ENCODE measurements around the gene COL20A1. TPM values are rescaled to one million over a fixed set of nuclear protein-coding genes. Genes with fewer than 3 reads are reported as not detected.

Gene COL20A1
- total and polyA plus RNA-seq, 3 donors from 2014 or later: 14.4 to 17.2 (median 17.1) TPM

DNA sequence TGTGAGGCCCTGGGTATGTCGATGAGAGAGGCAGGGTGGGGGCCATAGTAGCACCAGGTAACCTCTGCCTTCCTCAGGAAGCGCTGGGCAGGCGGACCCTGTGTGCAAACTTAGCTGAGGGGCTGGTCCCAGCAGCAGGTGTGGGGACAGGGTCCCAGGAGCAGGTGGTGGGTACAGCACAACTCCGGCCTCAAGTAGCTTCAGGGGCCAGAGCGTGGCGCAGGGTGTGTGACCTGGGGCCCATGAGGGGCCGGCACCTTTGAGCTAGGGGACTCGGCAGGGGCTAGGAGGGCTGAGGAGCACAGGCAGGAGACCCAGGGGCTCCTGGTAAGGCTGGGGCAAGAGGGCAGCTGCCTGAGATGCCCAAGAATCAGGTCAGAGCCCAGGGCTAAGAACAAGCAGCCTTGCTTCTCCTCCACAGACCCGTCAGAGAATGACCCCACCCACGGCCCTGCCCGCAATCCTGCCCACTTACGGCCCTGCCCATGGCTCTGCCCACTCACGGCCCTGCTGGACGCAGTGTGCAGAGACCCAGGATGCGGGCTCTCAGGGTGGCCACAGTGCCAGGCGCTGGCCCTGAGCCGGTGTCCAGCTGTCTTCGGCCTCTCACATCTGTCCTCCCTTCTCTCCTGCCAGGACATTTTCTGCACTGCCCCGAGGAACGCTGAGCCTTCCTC, 37.2 kb downstream of the COL20A1 start:
- Histone ChIP-seq H3K9me3 (no peaks in the 10 kb centered on the region), H3K4me1 (no peaks in the 10 kb centered on the region), H3K36me3 (ENCODE audit: low read depth, missing control alignments) (no peaks in the 10 kb centered on the region), H3K27ac (no peak overlapping the region), H3K4me3 (no peak overlapping the region), H3K27me3 (no peaks in the 10 kb centered on the region)
- 76 to 82% methylated on average over 16 to 20 of the region's 20 CpGs for WGBS, 2 donors
- intact Hi-C loops (cut with DNase I; ENCODE audit: low total_unique reads): no loop called here
- TF ChIP-seq POLR2A (IDR thresholded peaks at IDR 0.05) (no peak), CTCF (IDR thresholded peaks at IDR 0.05) (no peak)
- DNase-seq: no peak

GRCh38 chr20:63330940-63331339, 38.0 kb downstream of the COL20A1 start:
- Histone ChIP-seq H3K9me3 (no peaks in the 10 kb centered on the region), H3K27me3 (no peaks in the 10 kb centered on the region), H3K27ac (no peak overlapping the region), H3K4me1 (peaks cover 4% of the 10 kb centered on the region), H3K4me3 (no peak overlapping the region), H3K36me3 (ENCODE audit: low read depth, missing control alignments) (no peaks in the 10 kb centered on the region)
- no peak for DNase-seq
- intact Hi-C loops (cut with DNase I; ENCODE audit: low total_unique reads): no loop called here
- TF ChIP-seq CTCF (IDR thresholded peaks at IDR 0.05) (no peak), POLR2A (IDR thresholded peaks at IDR 0.05) (no peak)
- WGBS, 2 donors: 84 to 93% methylated on average over 7 to 13 of the region's 13 CpGs

- WGBS, 2 donors: 94 to 96% methylated on average over 8 of the region's 8 CpGs
Observed at GRCh38 chr20:63331741-63332400, 38.9 kb downstream of the COL20A1 start.

DNA sequence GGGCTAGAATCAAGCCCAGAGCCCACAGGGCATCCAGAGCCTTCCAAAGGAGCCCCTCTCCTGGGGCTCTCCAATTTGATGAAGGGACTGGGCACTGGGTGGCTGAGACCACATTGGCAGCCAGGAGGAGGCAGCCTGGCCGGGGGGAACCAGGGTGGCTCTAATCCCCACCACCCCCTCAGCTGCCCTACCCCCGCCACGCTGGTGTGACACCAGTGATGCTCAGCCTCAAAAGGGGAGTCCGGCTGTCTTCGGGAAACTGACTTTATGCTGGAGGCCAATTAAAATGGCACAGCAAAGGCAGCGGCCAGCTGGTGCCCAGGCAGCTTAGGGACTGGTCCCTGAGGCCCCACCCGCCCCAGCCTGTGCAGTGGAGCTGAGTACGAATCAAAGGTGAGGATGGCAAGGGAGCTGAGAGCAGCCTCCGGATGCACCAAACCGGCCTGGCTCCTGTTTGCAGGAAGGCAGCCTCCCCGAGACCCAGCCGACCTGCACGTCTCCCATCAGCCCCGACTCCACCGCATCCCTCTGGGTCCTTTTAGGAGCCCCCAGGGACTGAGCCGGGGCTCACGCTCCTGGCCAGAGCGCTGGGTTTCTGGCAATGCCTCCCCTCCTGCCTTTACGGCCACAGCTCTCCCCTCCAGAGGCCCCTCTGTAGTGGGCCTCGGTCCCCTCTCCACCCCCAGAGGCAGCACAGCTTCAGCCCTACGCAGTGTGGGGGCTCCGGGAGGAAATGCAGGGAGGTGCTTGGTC, 39.7 kb downstream of the COL20A1 start:
- Histone ChIP-seq H3K27me3 (no peaks in the 10 kb centered on the region), H3K9me3 (no peaks in the 10 kb centered on the region), H3K27ac (no peak overlapping the region), H3K4me1 (peaks cover 4% of the 10 kb centered on the region), H3K4me3 (no peak overlapping the region), H3K36me3 (ENCODE audit: low read depth, missing control alignments) (no peaks in the 10 kb centered on the region)
- DNase-seq: no peak
- intact Hi-C loops (cut with DNase I; ENCODE audit: low total_unique reads): no loop called here
- no peak for TF ChIP-seq CTCF (IDR thresholded peaks at IDR 0.05)
- TF ChIP-seq POLR2A (IDR thresholded peaks at IDR 0.05): no peak
- 90% methylated on average over 18 to 22 of the region's 22 CpGs for WGBS, 2 donors

More at GRCh38 chr20:63331741-63332400, 38.9 kb downstream of the COL20A1 start:
- intact Hi-C loops (cut with DNase I; ENCODE audit: low total_unique reads): no loop called here
- H3K4me1 ChIP-seq: peaks cover 4% of the 10 kb centered on the region
- no peaks in the 10 kb centered on the region for H3K27me3 ChIP-seq
- no peak overlapping the region for H3K27ac ChIP-seq
- H3K4me3 ChIP-seq: no peak overlapping the region
- no peaks in the 10 kb centered on the region for H3K9me3 ChIP-seq
- H3K36me3 ChIP-seq (ENCODE audit: low read depth, missing control alignments): no peaks in the 10 kb centered on the region
- TF ChIP-seq POLR2A (IDR thresholded peaks at IDR 0.05) (no peak), CTCF (IDR thresholded peaks at IDR 0.05) (no peak)
- DNase-seq: no peak

Measured in testis (tissue), 3 donors.